Activated CD8-positive, alpha-beta memory T cell treated with anti-CD3 and anti-CD28 coated beads, Interleukin-2, amount 50 U/mL, for 24 hours (primary cell): ENCODE measurements around the gene ORM1.

Source experiments
- DNase-seq: peaks from one replicate; pipeline ENCODE4 v3.0.0-alpha.2; 2020; ENCODE audit errors: extremely low read depth

Gene ORM1

GRCh38 chr9:114344188-114344566 lies 21.3 kb downstream of the ORM1 start:
- no peak for DNase-seq

GRCh38 chr9:114344692-114345091 lies 21.8 kb downstream of the ORM1 start:
- no peak for DNase-seq

GRCh38 chr9:114345493-114346065 lies 22.7 kb downstream of the ORM1 start:
- DNase-seq, result no peak

GRCh38 chr9:114346146-114346545 lies 23.2 kb downstream of the ORM1 start:
- DNase-seq, result no peak

GRCh38 chr9:114347675-114348074 lies 24.8 kb downstream of the ORM1 start:
- DNase-seq, result no peak

GRCh38 chr9:114348261-114348905 lies 25.5 kb downstream of the ORM1 start:
- DNase-seq, result no peak

GRCh38 chr9:114348906-114349482 lies 26.1 kb downstream of the ORM1 start:
- DNase-seq, result peak; percentile 83

GRCh38 chr9:114349713-114350480 lies 27.0 kb downstream of the ORM1 start:
- DNase-seq, result no peak

- DNase-seq, result no peak
Measured at GRCh38 chr9:114350636-114351401, 27.9 kb downstream of the ORM1 start.

GRCh38 chr9:114351932-114352331 lies 29.0 kb downstream of the ORM1 start:
- DNase-seq, result no peak

- no peak for DNase-seq
Measured at GRCh38 chr9:114355821-114356220, 32.9 kb downstream of the ORM1 start.

GRCh38 chr9:114356792-114357191 lies 33.9 kb downstream of the ORM1 start:
- DNase-seq, result no peak

GRCh38 chr9:114357360-114357759 lies 34.5 kb downstream of the ORM1 start:
- DNase-seq, result no peak

- DNase-seq, result no peak
Measured at GRCh38 chr9:114357911-114358328, 35.0 kb downstream of the ORM1 start.

GRCh38 chr9:114359801-114360200 lies 36.9 kb downstream of the ORM1 start:
- DNase-seq, result no peak

GRCh38 chr9:114361542-114361941 lies 38.6 kb downstream of the ORM1 start:
- DNase-seq, result no peak

GRCh38 chr9:114362394-114362793 lies 39.5 kb downstream of the ORM1 start:
- no peak for DNase-seq

GRCh38 chr9:114363424-114363823 lies 40.5 kb downstream of the ORM1 start:
- no peak for DNase-seq

- no peak for DNase-seq
Measured at GRCh38 chr9:114364134-114365041, 41.5 kb downstream of the ORM1 start.

GRCh38 chr9:114365194-114365593 lies 42.3 kb downstream of the ORM1 start:
- no peak for DNase-seq
